ENCODE measurements around the gene VPS37D. TPM values are rescaled to one million over a fixed set of nuclear protein-coding genes. Genes with fewer than 3 reads are reported as not detected.

VPS37D gene
- total and polyA plus RNA-seq, 10 of the 15 experiments (the other 5 are each of a cell fraction or from before 2014, with no cell fraction given) = 0.10 to 0.45 (median 0.16) TPM; not detected in 6

DNA sequence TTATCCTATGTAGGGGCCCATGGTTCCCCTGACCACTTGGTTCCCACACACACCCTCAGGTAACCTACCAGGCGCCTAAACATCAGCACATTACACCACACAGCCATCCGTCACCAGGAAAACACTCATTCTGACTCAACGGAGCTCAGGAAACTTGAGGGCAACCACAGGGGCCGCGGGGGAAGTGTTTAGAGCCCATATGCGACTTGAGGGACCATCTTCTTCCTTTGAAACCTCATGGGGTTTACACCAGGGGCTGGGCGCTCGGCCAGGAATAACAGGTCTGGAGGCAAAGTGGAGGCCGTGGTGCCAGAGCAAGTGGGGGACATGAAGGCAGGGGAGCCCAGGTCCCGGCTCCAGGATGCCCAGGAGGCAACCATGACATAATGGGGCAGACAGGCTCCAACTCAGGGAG lies 50.4 kb downstream of the VPS37D start (continued):
- no peak for TF ChIP-seq CBX3 (IDR thresholded peaks at IDR 0.05; ENCODE audit: borderline replicate concordance, low read depth)
- no peak for TF ChIP-seq EZH2 (IDR thresholded peaks at IDR 0.05; ENCODE audit: borderline replicate concordance, control insufficient read depth, low read depth, low read length)
- TF ChIP-seq SMAD5 (IDR thresholded peaks at IDR 0.05; ENCODE audit: low read depth) = no peak
- no peak for TF ChIP-seq TCF12 (IDR thresholded peaks at IDR 0.05; ENCODE audit: low read depth, low read length)
- no peak for TF ChIP-seq SRF (IDR thresholded peaks at IDR 0.05; ENCODE audit: low read depth in 2 of 2, low read length in 2 of 2)
- TF ChIP-seq, protein P1, sequence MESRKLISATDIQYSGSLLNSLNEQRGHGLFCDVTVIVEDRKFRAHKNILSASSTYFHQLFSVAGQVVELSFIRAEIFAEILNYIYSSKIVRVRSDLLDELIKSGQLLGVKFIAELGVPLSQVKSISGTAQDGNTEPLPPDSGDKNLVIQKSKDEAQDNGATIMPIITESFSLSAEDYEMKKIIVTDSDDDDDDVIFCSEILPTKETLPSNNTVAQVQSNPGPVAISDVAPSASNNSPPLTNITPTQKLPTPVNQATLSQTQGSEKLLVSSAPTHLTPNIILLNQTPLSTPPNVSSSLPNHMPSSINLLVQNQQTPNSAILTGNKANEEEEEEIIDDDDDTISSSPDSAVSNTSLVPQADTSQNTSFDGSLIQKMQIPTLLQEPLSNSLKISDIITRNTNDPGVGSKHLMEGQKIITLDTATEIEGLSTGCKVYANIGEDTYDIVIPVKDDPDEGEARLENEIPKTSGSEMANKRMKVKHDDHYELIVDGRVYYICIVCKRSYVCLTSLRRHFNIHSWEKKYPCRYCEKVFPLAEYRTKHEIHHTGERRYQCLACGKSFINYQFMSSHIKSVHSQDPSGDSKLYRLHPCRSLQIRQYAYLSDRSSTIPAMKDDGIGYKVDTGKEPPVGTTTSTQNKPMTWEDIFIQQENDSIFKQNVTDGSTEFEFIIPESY (IDR thresholded peaks at IDR 0.05) = no peak
- TF ChIP-seq CBX5 (IDR thresholded peaks at IDR 0.05; ENCODE audit: low read depth) = no peak
- TF ChIP-seq SIN3A (IDR thresholded peaks at IDR 0.05; ENCODE audit: low read depth, low read length) = no peak

GRCh38 chr7:73718438-73718881 lies 50.8 kb downstream of the VPS37D start:
- in situ Hi-C loops (cut with MboI) (no loop called here), intact Hi-C loops (cut with micrococcal nuclease; ENCODE audit: unreplicated experiment) (loop anchor here (2.0 kb wide), 1 partner anchor 36 kb away; the partner anchor contains the start of genes BUD23 and DNAJC30)
- ChIA-PET RAD21 (ENCODE audit: unreplicated experiment) (no interaction called here), POLR2A (no interaction called here), CTCF (no interaction called here), SMC1A (ENCODE audit: uncharacterized antibody, unreplicated experiment) (no interaction called here)
- Histone ChIP-seq H3K79me2 (ENCODE audit: control insufficient read depth, insufficient read depth, low read length) (no peaks in the 10 kb centered on the region), H3K9ac (ENCODE audit: control insufficient read depth, insufficient read depth, low read length) (no peak overlapping the region), H4K20me1 (ENCODE audit: control insufficient read depth, insufficient read depth) (peaks cover 4% of the 10 kb centered on the region; the same call in 1 of the 2 replicates), H3K4me2 (ENCODE audit: control insufficient read depth, insufficient read depth) (peak overlapping the region; percentile 90), H2AFZ (ENCODE audit: control insufficient read depth, low read depth, low read length) (no peak overlapping the region), H3K9me3 (replicated peaks; ENCODE audit: control insufficient read depth, insufficient read depth, low read length) (no peaks in the 10 kb centered on the region), H3K27me3 (replicated peaks in 1 of 2; ENCODE audit: control insufficient read depth in 2 of 2, insufficient read depth in 2 of 2, low read length in 1 of 2) (no peaks in the 10 kb centered on the region), H3K27ac (ENCODE audit: control insufficient read depth, insufficient read depth) (no peak overlapping the region), H3K4me1 (ENCODE audit: control insufficient read depth, insufficient read depth, low read length) (peaks cover 12% of the 10 kb centered on the region), H3K36me3 (ENCODE audit: control insufficient read depth in 2 of 2, insufficient read depth in 2 of 2, low read length in 1 of 2) (no peaks in the 10 kb centered on the region), H3K4me3 (peak overlapping the region; percentile 87)
- no peak for DNase-seq (ENCODE audit: low read depth, low spot score)
- FAIRE-seq = no peak
- no peak for TF ChIP-seq ZNF217 (IDR thresholded peaks at IDR 0.05)
- TF ChIP-seq, protein P2, sequence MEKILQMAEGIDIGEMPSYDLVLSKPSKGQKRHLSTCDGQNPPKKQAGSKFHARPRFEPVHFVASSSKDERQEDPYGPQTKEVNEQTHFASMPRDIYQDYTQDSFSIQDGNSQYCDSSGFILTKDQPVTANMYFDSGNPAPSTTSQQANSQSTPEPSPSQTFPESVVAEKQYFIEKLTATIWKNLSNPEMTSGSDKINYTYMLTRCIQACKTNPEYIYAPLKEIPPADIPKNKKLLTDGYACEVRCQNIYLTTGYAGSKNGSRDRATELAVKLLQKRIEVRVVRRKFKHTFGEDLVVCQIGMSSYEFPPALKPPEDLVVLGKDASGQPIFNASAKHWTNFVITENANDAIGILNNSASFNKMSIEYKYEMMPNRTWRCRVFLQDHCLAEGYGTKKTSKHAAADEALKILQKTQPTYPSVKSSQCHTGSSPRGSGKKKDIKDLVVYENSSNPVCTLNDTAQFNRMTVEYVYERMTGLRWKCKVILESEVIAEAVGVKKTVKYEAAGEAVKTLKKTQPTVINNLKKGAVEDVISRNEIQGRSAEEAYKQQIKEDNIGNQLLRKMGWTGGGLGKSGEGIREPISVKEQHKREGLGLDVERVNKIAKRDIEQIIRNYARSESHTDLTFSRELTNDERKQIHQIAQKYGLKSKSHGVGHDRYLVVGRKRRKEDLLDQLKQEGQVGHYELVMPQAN (conservative IDR thresholded peaks at IDR 0.05) = no peak
- BruUV-seq (replicated peaks) = no TSS peak
- ATAC-seq = peak; percentile 29
- WGBS (ENCODE audit: insufficient coverage, insufficient replicate concordance, low lambda C conversion rate, missing lambda C conversion rate) = 6% methylated on average over 9 of the region's 9 CpGs

Data from GM12878 (cell line).